Measurements from ENCODE around the gene CABCOCO1.
A peak's percentile ranks its signal among the peaks of the same experiment; 100 is the strongest.
"Not testable (repeated sequence)": the region's sequence is repeated elsewhere in the genome, so short reads cannot be mapped to it uniquely, and the experiment has no call there.

The CABCOCO1 gene

DNA sequence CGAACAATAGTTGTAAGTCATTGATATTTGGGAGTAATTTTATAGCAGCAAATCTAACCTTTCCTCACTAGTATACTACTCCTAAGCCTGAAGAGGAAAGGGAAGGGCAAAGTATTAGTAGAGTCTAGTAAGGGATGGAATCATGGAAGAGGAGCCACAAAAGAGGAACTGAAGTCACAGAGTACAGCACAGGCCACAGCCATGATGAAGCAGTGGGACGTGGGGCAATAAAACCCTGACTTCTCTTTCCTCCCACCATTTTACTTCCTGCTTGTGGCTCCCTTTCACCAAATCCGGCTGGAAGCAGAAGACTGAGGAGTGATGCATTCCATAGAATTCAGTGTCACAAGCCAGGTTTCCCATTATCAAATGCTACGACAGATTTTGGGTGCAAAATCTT lies 58.7 kb downstream of the CABCOCO1 start:
- no peak for DNase-seq

DNA sequence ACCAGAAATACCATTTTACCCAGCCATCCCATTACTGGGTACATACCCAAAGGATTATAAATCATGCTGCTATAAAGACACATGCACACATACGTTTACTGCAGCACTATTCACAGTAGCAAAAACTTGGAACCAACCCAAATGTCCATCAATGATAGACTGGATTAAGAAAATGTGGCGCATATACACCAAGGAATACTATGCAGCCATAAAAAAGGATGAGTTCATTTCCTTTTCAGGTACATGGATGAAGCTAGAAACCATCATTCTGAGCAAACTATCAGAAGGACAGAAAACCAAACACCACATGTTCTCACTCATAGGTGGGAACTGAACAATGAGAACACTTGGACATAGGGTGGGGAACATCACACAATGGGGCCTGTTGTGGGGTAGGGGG lies 62.5 kb downstream of the CABCOCO1 start:
- not testable (repeated sequence) for DNase-seq

DNA sequence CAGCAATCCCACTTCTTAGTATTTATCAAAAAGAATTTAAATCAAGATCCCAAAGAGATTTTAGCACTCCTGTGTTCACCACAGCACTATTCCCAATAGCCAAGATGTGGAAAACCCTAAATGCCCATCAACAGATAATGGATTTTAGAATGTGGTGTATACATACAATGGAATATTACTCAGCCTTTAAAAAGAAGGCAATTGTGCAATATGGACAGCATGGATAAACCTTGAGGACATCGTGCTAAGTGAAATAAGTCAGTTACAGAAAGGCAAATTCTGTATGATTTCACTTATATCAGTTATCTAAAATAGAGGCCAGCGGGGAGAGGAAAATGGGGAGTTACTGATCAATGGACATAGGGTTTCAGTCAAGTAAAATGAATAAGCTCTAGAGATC lies 66.9 kb downstream of the CABCOCO1 start:
- DNase-seq = no peak

GRCh38 chr10:61730671-61731070 lies 67.9 kb downstream of the CABCOCO1 start:
- no peak for DNase-seq

DNA sequence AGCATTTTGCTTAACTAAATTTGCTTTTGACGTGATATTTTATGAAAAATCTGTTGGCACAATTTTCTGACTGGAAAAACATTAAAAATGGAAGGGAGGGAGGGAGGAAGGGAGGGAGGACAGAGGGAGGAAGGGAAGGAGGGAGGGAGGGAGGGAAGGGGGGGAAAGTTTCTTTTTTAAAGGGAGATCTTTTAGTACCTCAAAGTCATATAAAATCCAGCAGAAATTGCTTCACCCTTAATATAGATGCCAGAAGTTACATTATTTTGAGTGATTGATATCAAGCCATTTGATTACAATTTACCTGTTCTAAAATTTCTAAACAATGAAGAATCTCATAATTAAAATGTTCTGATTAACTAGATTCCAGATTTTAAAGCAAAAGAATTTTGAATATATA lies 68.9 kb downstream of the CABCOCO1 start:
- DNase-seq = no peak

- no peak for DNase-seq
These were observed 70.0 kb downstream of the CABCOCO1 start for GRCh38 chr10:61732629-61733278.

DNA sequence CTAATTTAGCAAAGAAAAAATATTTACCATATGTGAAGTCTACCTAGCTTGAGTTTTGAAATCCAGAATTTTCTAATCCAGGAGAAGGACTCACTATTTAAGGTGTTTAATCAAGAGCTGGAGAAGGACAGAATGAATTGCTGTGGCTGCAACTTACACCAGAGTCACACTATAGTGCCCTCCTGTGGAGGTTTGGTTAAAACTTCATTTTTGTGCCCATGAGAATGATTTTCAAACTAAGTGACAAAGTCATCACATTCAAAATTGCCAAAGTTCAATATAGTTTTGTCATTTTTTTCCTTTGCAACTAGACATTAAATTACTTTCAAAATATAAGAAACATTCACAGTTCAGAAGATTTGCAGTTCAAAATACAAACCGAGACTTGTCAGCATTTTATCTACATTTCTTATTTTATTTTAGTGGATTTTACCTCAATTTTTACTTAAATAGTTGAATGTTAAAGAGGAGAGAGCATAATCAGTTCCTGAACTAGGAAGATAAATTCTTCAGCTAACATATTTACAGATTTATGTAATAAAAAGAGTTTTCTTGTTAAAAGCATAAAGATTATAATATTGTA lies 70.7 kb downstream of the CABCOCO1 start:
- peak; percentile 5 for DNase-seq

DNA sequence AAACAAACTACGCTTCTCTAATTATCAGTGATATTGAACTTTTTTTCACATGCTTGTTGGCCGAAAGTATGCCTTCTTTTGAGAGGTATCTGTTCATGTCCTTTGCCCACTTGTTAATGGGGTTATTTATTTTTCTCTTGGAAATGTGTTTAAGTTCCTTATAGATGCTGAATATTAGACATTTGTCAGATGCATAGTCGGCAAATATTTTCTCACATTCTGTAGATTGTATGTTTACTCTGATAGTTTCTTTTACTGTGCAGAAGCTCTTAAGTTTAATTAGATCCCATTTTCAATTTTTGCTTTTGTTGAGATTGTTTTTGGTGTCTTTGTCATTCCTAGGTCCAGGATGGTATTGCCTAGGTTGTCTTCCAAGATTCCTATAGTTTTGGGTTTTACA lies 73.2 kb downstream of the CABCOCO1 start:
- no peak for DNase-seq

GRCh38 chr10:61737455-61737854 lies 74.7 kb downstream of the CABCOCO1 start:
- DNase-seq = not testable (repeated sequence)

DNA sequence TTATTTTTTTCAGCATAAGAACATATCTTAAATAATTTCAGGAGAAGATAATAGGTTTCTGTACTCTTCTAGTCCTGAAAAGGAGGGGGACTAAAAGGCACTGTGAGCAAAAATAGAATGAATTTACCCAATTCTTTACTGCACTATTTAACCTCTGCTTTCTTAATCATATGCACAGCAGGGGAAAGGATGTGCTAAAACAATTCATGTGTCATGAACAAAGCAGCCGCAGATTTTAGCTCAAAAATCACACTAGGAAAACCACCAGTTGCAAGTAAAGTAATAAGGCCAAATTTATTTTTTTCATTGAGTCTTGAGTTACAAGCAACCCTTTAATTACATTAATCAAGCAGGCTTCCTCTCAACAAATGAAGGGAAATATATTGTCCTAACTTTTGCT lies 80.1 kb downstream of the CABCOCO1 start:
- no peak for DNase-seq

DNA sequence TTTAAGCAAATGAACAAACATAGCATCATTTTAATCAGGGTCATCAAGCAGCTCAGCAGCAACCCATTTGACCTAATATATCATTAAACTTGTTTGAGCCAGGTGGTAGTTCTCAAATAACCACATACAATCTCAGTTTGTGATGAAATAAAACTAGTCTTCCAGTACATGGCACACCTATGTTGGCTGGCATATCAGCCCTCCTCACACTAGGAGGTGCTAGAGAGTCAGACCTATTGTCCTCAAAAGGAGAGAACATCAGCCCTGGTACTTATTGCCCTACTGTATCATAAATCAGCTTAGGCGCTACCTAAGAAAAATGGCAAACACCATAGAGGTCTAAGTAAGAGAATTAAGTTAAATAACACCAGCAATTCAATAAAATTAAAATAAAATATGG lies 81.7 kb downstream of the CABCOCO1 start:
- DNase-seq = no peak

- no peak for DNase-seq
These were observed 83.6 kb downstream of the CABCOCO1 start for GRCh38 chr10:61746377-61746776.

DNA sequence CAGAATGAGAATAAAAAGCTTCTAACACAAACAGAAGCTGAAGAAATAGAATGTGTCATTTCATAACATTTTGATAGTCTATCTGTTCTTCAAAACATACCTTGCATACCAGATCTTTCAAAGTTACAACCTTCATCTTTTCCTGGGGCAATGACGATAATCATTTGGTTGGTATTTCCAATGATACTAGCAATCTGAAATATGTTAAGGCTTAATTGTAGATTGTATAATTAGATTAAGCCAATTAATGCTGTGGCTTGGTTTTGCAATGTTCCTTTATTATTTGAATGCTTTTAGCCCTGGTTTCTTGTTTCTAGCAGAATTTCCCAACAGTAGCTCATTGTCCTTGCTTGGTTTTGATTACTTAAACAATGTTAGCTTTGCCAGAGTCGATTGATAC lies 84.6 kb downstream of the CABCOCO1 start:
- no peak for DNase-seq

DNA sequence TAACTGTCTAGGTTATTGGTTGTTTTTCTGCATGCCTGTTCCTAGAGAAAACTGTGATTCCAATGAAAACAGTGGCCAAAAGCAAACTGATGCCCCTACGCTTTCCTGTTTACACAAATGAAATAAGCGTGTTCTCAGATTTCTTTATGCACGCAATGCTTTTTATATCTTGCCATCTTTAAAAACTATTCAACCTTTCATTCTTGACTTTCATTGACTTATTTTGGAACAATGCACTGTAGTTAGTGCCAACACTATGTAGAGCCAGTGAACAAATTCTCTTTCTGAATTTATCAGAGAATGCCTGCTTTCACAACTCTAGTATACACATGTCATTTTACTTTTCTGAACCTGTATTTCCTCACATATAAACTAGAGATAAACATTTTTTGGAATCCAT lies 86.6 kb downstream of the CABCOCO1 start:
- no peak for DNase-seq

DNA sequence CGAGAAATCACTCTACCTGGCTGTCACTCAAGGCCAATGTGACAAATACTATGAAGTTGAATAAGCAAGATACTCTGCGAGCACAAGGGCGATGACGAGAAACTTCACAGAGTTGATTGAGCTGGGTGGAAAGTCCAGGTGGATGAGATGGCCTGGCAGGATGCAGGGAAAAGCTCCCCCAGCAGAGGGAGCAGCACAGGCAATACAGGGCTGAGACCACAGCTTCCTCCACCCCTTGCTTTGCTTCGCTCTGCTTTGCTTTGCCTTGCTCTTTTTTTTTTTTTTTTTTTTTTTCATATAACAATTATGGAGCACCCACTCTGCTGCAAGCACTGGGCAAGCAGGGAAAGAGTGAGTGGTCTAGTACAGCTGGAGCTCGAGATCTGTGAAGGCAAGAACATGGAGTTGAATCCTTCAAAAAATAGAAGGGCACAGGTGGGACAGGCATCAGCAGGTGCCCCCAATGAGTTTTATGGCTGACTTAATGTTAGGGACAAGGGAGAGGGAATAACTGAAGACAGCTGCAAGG lies 88.3 kb downstream of the CABCOCO1 start:
- peak; percentile 27 for DNase-seq

DNA sequence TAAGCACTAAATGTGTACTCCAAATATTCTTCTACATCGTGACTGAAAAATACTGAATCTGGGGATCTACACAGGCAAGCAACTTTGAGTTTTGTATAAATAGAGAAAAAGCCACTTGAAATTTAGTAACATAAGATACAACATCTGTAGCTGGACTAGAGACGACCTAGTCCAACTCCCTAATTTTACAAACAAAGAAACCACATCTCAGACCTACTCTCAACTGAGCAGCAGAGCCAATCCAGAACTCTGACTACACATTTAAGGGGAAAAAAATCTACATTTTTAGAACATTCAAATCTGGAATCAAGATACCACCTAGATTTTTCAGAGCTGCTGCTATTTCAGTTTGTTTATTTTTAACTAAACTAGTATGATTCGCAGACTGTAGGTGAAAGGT lies 88.9 kb downstream of the CABCOCO1 start:
- no peak for DNase-seq

DNA sequence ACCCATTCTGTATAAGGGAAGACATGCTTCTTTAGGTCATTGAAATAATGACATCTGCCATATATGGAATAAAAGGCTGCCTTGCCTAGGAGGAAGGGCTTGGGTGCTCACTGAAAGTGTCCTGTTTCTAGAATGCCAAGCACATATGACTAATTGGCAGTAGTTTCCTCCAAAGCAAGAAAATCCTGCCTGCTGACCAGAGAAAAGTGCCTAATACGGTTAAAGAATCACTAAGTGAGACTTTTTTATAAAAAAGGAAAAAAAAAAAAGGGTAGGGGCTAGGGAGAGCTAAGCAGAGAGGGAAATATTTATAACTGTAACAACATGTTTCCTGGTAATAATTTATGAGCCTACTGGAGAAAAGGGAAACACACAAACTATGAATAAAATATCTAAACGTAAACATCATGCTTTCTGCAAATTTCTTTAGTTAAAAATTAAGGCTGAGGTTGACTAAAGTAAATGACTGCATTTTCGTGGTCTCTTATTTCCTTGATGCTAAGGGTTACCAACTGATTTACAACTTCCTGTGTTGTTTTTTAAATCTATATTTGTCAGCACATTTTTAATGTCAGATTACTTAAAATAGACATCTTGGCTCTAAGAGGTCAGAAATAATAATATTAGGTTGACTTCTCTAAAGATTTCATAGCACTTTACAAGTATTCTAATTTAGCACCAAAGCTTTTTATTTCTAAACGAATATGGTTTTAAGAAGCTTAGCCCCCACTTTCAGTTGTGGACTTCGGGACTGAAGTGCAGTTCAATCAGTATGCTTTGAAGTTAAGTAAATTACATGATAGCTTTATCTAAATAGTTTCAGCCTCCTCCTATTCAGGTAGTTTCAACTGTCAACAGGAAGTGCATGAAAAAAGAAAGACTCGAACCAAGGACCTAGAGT lies 89.6 kb downstream of the CABCOCO1 start:
- peak; percentile 3 for DNase-seq

DNA sequence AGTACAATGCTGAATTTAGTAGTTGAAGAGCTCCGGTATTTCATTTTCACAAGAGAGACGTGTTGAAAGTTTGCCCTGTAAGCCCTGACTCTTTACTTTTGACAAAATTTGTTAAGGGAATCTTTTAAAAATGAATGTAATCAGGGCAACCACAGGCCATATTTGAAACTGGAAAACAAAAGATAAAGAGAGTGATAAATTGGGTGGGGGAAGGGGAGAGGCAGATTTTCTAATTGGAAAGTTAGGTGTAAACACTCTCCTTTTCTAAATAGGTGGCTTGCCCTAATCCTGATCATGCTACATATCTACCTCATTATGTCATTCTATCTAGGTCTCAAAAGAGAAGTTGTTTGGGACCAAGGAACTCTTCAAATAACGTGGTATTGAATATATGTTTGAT lies 90.7 kb downstream of the CABCOCO1 start:
- DNase-seq = no peak

DNA sequence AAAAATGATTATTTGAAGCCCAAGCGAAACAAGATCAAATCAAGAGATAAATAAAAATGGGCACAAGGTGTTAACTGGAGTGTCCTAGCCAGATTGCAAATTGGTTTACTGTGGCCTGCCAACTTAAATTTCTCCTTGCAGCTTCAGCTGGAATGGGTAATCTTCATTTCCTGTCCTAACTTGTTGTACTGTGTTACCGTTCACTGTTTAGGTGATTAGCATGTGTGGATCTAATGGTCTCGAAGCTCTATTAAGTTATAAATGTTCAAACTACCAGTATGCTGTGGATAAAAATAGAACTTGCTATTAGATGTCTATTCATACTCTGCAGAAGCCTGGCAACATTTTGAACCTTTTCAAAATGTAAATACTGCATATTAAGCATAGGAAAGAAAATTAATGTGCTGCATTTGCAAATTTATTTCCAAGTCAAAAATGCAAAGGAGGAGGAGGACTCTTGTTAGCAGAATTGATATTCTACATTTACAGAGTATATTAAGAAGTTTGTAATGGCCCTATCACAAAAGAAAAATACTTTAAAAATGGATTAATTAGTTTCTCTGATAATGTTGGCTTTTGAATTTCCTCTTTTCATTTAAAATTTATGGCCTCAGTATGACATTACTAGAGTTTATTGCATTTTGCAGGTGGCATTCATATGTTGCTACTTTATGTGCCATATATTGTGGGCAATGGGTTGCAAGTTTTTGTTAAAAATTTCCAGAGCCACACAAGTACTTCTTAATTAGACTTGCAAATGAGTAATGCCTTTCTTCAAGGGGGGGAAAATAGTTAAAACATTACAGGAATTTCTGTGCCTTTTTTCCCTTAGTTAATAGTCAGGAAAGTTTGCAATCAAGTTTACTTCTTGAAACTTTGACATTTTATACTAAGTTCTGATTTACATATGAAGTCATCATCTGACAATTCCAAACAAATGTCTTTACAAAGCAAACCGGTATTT lies 92.1 kb downstream of the CABCOCO1 start:
- peak; percentile 8 for DNase-seq

- no peak for DNase-seq
These were observed 94.3 kb downstream of the CABCOCO1 start for GRCh38 chr10:61757001-61757400.

DNA sequence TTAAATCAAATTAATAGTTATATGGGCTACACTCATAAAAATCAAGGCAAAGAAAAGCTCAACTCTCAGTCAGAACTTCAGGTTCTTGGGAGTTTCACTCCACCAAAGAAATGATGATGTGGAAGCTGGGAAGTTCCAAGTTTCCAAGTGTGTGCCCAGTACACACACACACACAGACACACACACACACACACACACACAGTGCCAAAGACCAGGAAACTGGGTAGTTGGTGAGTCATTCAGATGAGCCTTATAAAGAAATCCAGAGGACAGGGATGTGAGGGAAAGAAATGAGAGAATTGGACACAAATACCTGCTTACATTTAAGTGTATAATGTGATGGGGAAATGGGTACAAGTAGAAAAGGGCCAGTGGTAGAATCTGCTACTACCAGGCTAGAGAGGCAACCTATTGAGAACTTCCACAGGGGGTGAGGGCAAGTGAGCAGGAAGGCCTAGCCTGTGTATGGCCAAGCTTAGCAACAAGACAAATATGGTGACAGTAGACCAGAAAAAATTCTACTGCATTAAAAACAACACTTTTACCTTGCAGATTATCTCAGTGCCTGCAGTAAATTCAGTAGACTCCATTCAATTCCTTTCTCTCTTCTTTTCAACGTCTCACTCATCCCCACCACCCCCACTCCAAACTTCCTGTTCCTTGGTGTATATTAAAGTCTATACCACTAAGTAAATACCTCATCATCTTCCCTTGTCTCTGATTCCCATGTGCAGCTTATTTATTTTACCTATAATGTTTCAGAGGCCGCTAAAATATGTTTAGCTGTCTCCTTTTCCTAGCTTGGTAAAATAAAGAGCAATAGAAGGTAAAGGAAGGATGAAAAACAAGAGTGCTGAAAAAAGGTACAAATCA lies 95.0 kb downstream of the CABCOCO1 start:
- no peak for DNase-seq

DNA sequence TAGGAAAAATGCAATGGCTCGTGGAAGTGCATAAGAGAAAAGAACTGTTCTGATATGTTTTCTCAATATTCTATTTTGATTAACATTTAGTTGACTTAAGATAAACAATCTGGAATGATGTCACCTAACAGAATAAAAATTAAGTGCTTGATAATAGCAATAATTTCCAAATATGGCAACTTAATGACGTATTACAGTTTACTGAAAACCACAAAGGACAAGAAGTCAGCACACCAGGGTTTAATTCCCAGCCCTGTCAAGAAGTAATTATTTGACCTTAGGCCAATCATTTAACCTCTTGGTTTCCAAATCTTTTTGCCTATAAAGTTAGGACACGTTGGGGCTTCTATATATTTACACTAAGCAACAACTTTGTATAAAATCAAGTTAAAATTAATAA lies 95.7 kb downstream of the CABCOCO1 start:
- DNase-seq = no peak
